Body of pancreas (tissue), 4 donors: Measurements from ENCODE around the gene PLAAT4.

Experiments used
- CTCF ChIP-seq, 7 experiments: fragments of 450-650 bp in 4 of 7; fragments of 200-600 bp in 3 of 7; sonication (generic) in 3 of 7; IDR thresholded peaks; one replicate each; pipeline ENCODE4 v1.5.1; 2016 to 2019; ENCODE audit warnings: antibody characterized with exemption in 7 of 7
- POLR2A ChIP-seq, 3 donors: fragments of 450-650 bp; IDR thresholded peaks; one replicate each; pipeline ENCODE4 v1.6.1; 2016; ENCODE audit warnings: antibody characterized with exemption in 3 of 3, mild to moderate bottlenecking in 2 of 3

GRCh38 chr11:63564056-63564774 lies 27.6 kb downstream of the PLAAT4 start:
- no peak for TF ChIP-seq CTCF (IDR thresholded peaks at IDR 0.05)
- TF ChIP-seq POLR2A (IDR thresholded peaks at IDR 0.05) = no peak
